CD4-positive, alpha-beta T cell treated with Interleukin-6 at 100 ng/mL for 8 hours (primary cell): Measurements from ENCODE around the gene ZNRF4.
"Not testable (repeated sequence)": the region's sequence is repeated elsewhere in the genome, so short reads cannot be mapped to it uniquely, and the experiment has no call there.

ENCODE experiments used
- DNase-seq: peaks from one replicate; pipeline ENCODE4 v3.0.0-alpha.2; 2020; ENCODE audit warnings: mixed read lengths, low spot score

ZNRF4 gene

DNA sequence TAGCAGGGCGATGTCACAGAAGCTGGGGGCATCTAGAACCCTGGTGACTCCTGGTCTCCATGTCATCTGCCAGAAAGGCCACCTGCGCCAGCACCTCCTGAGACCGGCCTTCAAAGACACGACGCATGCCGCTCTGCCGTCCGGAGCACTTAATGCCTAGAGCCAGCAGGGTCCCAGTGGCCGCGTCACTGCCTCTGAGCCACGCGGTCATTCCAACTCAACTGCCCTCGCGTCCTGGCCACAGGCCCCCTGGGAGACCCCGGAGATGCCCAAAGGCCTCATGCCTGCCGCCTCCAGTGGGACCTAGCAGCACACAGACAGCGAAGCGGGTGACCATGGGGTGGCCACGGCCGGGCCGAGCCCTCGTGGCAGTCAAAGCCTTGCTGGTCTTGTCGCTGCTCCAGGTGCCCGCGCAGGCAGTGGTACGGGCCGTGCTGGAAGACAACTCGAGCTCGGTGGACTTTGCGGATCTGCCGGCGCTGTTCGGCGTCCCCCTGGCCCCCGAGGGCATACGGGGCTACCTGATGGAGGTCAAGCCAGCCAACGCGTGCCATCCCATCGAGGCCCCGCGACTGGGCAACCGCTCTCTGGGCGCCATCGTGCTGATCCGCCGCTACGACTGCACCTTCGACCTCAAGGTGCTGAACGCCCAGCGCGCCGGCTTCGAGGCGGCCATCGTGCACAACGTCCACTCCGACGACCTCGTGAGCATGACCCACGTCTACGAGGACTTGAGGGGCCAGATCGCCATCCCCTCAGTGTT, at the start of gene ZNRF4:
TSS of gene ZNRF4 (plus strand) at position 51 of the 763 bp plus-strand sequence. CDS start at position 126, 75 bp downstream.
- no peak for DNase-seq

DNA sequence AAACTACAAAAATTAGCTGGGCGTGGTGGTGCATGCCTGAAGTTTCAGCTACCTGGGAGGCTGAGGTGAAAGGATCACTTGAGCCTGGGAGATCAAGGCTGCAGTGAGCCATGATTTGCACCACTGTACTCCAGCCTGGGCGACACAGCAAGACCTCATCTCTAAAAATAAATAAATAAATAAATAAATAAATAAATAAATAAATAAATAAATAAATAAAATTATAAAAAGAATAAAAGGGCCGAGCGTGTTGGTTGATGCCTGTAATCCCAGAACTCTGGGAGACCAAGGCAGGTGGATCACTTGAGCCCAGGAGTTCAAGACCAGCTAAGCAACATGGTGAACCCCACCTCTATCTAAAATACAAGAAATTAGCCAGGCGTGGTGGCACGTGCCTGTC, 49.0 kb upstream of the ZNRF4 start:
- DNase-seq: not testable (repeated sequence)

DNA sequence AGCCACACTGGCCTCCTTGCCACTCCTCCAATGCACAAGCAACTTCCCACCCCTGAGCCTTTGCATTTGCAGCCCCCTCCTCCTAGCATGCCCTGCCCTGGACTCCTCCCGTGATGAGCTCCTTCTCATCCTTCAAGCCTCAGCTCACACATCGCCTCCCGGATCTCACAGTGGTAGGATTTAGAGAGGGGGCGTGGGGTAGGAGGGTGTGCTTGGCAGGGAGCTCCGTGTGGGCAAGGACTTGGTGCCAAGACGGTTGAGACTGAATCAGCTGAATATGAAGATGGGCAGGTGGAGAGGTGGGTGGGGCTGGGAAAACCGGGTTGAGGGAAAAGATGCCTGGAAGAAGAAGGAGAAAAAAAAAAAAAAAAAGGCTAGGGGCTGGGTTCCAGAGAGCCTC, 48.4 kb upstream of the ZNRF4 start:
- no peak for DNase-seq

DNA sequence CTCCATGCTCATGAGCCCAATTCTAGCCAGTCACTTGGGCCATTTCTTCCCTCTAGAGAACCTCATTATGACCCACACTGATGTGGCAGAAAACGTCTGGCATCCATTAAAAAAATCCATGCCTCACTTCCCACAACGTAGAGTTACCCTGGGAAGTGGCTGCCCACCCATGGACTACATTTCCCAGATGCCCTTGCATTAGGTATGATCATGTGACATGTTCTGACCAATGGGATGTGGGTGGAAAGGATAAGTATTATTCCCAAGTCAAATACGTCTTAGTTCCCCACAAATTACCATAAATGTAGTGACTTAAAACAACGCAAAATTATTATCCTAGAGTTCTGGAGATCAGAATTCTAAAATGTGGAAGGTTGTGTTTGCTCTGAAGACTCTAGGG, 47.9 kb upstream of the ZNRF4 start:
- no peak for DNase-seq

GRCh38 chr19:5417495-5418436, 37.5 kb upstream of the ZNRF4 start:
- no peak for DNase-seq

GRCh38 chr19:5418677-5419076, 36.5 kb upstream of the ZNRF4 start:
- no peak for DNase-seq

DNA sequence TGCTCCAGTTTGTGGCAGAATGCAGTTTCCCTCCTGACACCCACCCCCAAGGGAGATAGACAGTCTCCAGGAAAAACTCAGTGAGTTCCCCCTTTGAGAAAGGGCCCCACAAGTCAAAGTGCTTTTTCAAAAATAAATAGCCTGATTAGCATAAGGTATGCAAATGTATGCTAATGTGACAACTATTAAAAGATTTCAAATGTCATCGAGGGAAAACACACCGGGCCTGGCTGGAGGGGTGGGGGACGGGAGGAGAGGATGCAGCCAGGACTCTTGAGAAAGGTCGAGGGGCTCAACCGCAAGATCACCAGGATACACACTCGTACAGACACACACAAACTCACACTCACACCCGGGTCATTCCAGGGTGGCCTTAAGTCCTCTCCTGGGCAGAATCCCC, 34.3 kb upstream of the ZNRF4 start:
- no peak for DNase-seq

DNA sequence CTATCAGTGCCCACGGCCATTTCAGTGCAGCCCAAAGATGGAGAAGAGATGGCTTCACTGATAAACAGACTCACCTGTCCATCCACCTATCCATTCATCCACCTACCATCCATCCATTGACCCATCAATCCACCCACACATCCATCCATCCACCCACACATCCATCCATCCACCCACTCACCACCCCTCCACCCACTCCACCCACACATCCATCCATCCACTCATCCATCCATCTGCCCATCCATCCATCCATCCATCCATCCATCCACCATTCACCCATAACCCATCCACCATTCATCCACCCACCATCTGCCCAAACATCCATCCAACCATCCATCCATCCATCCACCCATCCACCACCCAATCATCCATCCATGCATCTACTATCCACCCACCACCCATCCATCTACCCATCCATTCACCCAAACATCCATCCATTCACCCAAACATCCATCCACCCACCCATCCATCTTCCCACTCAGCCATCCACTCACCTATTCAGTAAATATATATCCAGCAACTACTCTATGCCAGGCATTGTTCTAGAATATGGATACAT, 31.6 kb upstream of the ZNRF4 start:
- no peak for DNase-seq

DNA sequence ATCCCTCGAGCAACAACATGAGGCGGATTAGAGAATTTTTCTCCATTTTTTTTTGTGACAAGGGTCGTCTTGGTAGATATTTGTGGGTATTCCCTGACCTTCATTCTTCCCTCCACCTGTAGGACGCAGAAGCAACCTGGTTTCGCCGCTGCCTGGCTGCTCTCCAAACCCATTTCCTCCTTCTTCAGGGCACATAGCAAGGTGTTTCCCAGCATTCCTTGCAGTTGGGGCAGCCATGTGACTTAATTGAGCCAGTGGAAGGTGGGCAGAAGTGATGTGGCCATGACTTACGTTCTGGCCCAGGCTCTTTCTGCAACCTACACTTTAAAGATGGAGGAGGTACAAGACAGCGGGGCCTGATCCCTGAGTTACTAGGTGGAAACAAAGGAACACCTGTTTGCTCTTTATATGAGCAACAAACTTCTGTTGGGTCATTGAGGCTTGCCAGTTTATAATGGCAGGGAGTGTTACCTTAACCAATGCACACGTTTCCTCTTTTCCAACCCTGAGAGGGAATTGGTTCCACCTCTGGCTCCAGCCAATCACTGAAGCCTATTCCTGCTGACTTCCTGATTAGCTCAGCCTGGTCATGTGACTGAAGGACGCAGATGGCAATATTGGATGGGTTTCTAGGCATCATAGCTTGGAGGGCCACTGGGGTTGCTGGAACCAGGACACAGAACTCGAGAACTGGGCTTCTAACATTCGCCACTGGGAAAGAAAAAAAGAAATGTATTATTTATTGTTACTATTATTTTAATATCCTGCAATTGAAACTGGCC, 30.8 kb upstream of the ZNRF4 start:
- DNase-seq: no peak

GRCh38 chr19:5425260-5425659, 30.0 kb upstream of the ZNRF4 start:
- no peak for DNase-seq

GRCh38 chr19:5430237-5430636, 25.0 kb upstream of the ZNRF4 start:
- DNase-seq: no peak

GRCh38 chr19:5432687-5433086, 22.5 kb upstream of the ZNRF4 start:
- DNase-seq: no peak

GRCh38 chr19:5434351-5434917, 20.8 kb upstream of the ZNRF4 start:
- no peak for DNase-seq

- DNase-seq: no peak
Measured at GRCh38 chr19:5434970-5435641, 20.1 kb upstream of the ZNRF4 start.

DNA sequence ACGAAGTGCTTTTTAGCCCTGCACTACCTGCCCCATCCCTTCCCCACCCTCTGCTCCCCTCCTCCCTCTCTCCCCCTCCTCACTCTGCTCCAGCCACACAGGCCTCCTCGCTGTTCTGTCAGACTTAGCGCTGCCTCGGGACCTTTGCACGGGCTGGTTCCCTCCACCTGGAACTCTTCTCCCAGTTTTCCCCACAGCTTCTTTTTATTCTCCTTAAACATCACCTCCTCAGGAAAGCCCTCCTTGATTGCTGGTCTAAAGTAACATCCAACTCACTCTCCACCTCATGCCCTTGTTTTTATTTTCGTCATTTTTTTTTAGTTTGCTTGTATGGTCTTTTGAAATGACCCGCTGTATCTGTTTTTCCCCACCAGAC, 19.6 kb upstream of the ZNRF4 start:
- no peak for DNase-seq

DNA sequence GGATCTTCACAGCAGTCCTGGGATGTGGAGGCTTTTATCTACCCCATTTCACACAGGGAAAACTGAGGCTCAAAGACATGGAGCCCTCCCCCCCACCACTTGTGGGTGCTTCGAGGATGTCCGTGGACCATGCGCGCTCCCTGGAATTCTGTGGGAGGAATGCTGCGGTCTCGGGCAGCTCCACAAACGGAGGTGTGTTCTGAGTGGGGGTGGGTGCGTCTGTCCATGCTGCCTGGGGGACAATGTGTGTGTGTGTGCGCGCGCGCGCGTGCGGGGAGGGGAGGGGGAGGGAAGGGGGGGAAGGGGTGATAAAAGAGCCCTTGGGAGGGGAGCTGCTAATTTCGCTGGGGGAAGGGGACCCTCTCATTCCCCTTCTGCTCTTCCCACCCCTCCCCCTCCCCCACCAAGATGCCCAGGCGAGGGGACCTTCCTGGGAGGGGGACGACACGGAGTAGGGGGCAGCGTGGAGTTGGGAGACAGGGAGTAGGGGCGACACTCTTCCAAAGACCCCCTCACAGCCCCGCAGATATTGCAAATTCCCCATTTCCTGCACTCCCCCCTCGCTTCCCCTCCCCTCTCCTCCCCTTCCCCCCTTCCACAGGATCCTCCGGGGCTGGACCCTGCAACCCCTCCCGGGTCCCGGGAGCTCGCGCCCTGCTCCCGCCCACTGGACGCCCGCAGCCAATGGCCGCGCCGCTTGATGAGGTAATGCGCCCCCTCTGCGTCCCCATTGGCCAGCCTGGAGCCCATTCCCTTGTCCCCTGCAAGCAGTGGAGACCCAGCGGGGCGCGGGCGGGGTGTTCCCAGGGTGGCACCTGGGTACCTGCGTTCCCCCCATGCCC, 18.9 kb upstream of the ZNRF4 start:
- DNase-seq: no peak

GRCh38 chr19:5436948-5437306, 18.3 kb upstream of the ZNRF4 start:
- DNase-seq: no peak

DNA sequence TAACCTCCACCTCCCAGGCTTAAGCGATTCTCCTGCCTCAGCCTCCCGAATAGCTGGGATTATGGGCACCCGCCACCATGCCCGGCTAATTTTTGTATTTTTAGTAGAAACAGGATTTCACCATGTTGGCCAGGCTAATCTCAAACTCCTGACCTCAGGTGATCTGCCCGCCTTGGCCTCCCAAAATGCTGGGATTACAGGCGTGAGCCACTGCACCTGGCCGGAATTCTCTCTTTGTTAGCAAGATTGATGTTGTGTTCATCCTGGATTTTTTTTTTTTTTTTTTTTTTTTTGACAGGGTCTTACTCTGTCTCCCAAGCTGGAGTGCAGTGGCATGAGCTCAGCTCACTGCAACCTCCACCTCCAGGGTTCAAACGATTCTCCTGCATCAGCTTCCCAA, 16.5 kb upstream of the ZNRF4 start:
- DNase-seq: not testable (repeated sequence)

DNA sequence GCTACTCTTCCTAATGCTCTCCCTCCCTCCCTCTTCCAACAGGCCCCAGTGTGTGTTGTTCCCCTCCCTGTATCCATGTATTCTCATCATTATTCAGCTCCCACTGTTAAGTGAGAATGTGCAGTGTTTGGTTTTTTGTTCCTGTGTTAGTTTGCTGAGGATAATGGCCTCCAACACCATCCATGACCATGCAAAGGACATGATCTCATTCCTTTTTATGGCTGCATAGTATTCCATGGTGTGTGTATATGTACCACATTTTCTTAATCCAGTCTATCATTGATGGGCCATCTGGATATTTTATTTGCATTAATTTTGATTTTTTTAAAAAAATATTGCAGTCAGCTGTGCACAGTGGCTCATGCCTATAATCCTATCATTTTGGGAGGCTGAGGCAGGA, 15.8 kb upstream of the ZNRF4 start:
- DNase-seq: no peak

DNA sequence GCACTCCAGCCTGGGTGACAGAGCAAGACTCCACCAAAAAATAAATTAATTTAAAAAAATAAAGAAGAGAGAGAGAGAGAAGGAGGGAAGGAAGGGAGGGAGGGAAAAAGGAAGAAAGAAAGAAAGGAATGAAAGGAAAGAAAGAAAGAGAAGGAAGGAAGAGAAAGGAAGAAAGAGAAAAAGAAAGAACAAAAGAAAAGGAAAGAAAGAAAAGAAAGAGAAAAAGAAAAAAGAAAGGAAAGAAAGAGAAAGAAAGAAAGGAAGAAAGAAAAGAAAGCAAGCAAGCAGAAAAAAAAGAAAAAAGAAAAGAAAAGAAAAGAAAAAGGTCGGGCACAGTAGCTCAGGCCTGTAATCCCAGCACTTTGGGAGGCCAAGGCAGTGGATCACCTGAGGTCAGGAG, 14.9 kb upstream of the ZNRF4 start:
- DNase-seq: no peak
